Adipocyte (in vitro differentiated cells): Measurements from ENCODE around the gene SNED1.

Experiments used
- DNase-seq: peaks from one replicate; pipeline ENCODE4 v3.0.0-alpha.2; 2015; ENCODE audit warnings: low read depth
- H3K27me3 ChIP-seq: replicated peaks from 2 replicates; pipeline ENCODE4 v1.7.0; 2013; ENCODE audit warnings: mild to moderate bottlenecking, low read length, moderate library complexity; ENCODE audit not compliant: control insufficient read depth, insufficient read depth
- H3K36me3 ChIP-seq: 2 replicates; pipeline ENCODE4 v1.7.0; 2013; ENCODE audit warnings: low read length, mild to moderate bottlenecking, moderate library complexity; ENCODE audit not compliant: control insufficient read depth, insufficient read depth, severe bottlenecking
- H3K4me1 ChIP-seq: 2 replicates; pipeline ENCODE4 v1.7.0; 2013; ENCODE audit warnings: mild to moderate bottlenecking, low read length, moderate library complexity; ENCODE audit not compliant: control insufficient read depth, insufficient read depth
- H3K4me3 ChIP-seq: 2 replicates; pipeline ENCODE4 v1.7.0; 2013; ENCODE audit warnings: mild to moderate bottlenecking, low read length, moderate library complexity
- H3K9ac ChIP-seq: 2 replicates; pipeline ENCODE4 v1.7.0; 2013; ENCODE audit warnings: mild to moderate bottlenecking, low read length, moderate library complexity
- H3K9me3 ChIP-seq: 2 replicates; pipeline ENCODE4 v1.7.0; 2013; ENCODE audit warnings: mild to moderate bottlenecking, low read length, moderate library complexity; ENCODE audit not compliant: control insufficient read depth

The SNED1 gene

GRCh38 chr2:241110089-241110606, 111.7 kb downstream of the SNED1 start:
- DNase-seq: no peak

GRCh38 chr2:241110607-241111439, 112.4 kb downstream of the SNED1 start:
- Histone ChIP-seq H3K9ac (no peak overlapping the region), H3K9me3 (no peaks in the 10 kb centered on the region), H3K4me3 (no peak overlapping the region), H3K36me3 (no peaks in the 10 kb centered on the region), H3K27me3 (no peaks in the 10 kb centered on the region), H3K4me1 (no peaks in the 10 kb centered on the region)
- DNase-seq: no peak

More at GRCh38 chr2:241110089-241110606, 111.7 kb downstream of the SNED1 start:
- Histone ChIP-seq H3K36me3 (no peaks in the 10 kb centered on the region), H3K4me3 (no peak overlapping the region), H3K27me3 (no peaks in the 10 kb centered on the region), H3K9ac (no peak overlapping the region), H3K9me3 (no peaks in the 10 kb centered on the region), H3K4me1 (no peaks in the 10 kb centered on the region)

GRCh38 chr2:241111440-241111805, 113.0 kb downstream of the SNED1 start:
- no peaks in the 10 kb centered on the region for H3K4me1 ChIP-seq
- no peaks in the 10 kb centered on the region for H3K36me3 ChIP-seq
- H3K4me3 ChIP-seq: no peak overlapping the region
- no peak overlapping the region for H3K9ac ChIP-seq
- no peak for DNase-seq
- no peaks in the 10 kb centered on the region for H3K27me3 ChIP-seq
- H3K9me3 ChIP-seq: no peaks in the 10 kb centered on the region

- Histone ChIP-seq H3K27me3 (no peaks in the 10 kb centered on the region), H3K36me3 (no peaks in the 10 kb centered on the region), H3K9ac (no peak overlapping the region), H3K4me3 (no peak overlapping the region), H3K4me1 (no peaks in the 10 kb centered on the region), H3K9me3 (no peaks in the 10 kb centered on the region)
- no peak for DNase-seq
These were observed 113.6 kb downstream of the SNED1 start for GRCh38 chr2:241112046-241112445.

GRCh38 chr2:241112592-241112991, 114.2 kb downstream of the SNED1 start:
- Histone ChIP-seq H3K4me3 (no peak overlapping the region), H3K27me3 (no peaks in the 10 kb centered on the region), H3K9me3 (no peaks in the 10 kb centered on the region), H3K9ac (no peak overlapping the region), H3K36me3 (no peaks in the 10 kb centered on the region), H3K4me1 (no peaks in the 10 kb centered on the region)
- DNase-seq: no peak

- H3K4me1 ChIP-seq: no peaks in the 10 kb centered on the region
- H3K27me3 ChIP-seq: no peaks in the 10 kb centered on the region
- H3K4me3 ChIP-seq: no peak overlapping the region
- no peaks in the 10 kb centered on the region for H3K9me3 ChIP-seq
- H3K36me3 ChIP-seq: no peaks in the 10 kb centered on the region
- no peak overlapping the region for H3K9ac ChIP-seq
- no peak for DNase-seq
These were observed 116.4 kb downstream of the SNED1 start for GRCh38 chr2:241114836-241115235.

GRCh38 chr2:241115361-241115760, 116.9 kb downstream of the SNED1 start:
- DNase-seq: no peak
- no peaks in the 10 kb centered on the region for H3K27me3 ChIP-seq
- H3K9me3 ChIP-seq: no peaks in the 10 kb centered on the region
- no peaks in the 10 kb centered on the region for H3K4me1 ChIP-seq
- H3K9ac ChIP-seq: no peak overlapping the region
- H3K4me3 ChIP-seq: no peak overlapping the region
- H3K36me3 ChIP-seq: no peaks in the 10 kb centered on the region

GRCh38 chr2:241116606-241117560, 118.5 kb downstream of the SNED1 start:
- no peak for DNase-seq
- Histone ChIP-seq H3K9me3 (peaks cover 5% of the 10 kb centered on the region), H3K4me3 (no peak overlapping the region), H3K27me3 (no peaks in the 10 kb centered on the region), H3K36me3 (no peaks in the 10 kb centered on the region), H3K9ac (no peak overlapping the region), H3K4me1 (no peaks in the 10 kb centered on the region)

GRCh38 chr2:241118737-241119505, 120.5 kb downstream of the SNED1 start:
- H3K9me3 ChIP-seq: peaks cover 5% of the 10 kb centered on the region
- no peaks in the 10 kb centered on the region for H3K27me3 ChIP-seq
- peaks cover 2% of the 10 kb centered on the region for H3K4me1 ChIP-seq
- H3K9ac ChIP-seq: no peak overlapping the region
- DNase-seq: no peak
- no peaks in the 10 kb centered on the region for H3K36me3 ChIP-seq
- H3K4me3 ChIP-seq: no peak overlapping the region

GRCh38 chr2:241120440-241120839, 122.0 kb downstream of the SNED1 start:
- Histone ChIP-seq H3K36me3 (no peaks in the 10 kb centered on the region), H3K9me3 (peaks cover 5% of the 10 kb centered on the region), H3K4me3 (no peak overlapping the region), H3K9ac (no peak overlapping the region), H3K4me1 (peaks cover 2% of the 10 kb centered on the region), H3K27me3 (no peaks in the 10 kb centered on the region)
- no peak for DNase-seq
